GM12864 (cell line): ENCODE data around the gene MBTPS1.

Experiments
- DNase-seq: peaks from one replicate; pipeline ENCODE4 v3.0.0-alpha.2; 2011; ENCODE audit warnings: low read depth
- H3K4me3 ChIP-seq: 2 replicates; pipeline ENCODE4 v1.5.1; 2011; ENCODE audit warnings: mild to moderate bottlenecking, low read depth, low read length, control low read depth
- CTCF ChIP-seq: IDR thresholded peaks from 2 replicates; pipeline ENCODE4 v1.5.1; 2011; ENCODE audit warnings: low read depth, mild to moderate bottlenecking, moderate library complexity, low read length, control low read depth, inconsistent platforms; ENCODE audit errors: missing control alignments

MBTPS1 gene

GRCh38 chr16:84084570-84085270, 32.0 kb downstream of the MBTPS1 start:
- peak; percentile 60 for DNase-seq
- TF ChIP-seq CTCF: peak; percentile 93
- H3K4me3 ChIP-seq: no peak overlapping the region

GRCh38 chr16:84082835-84083569, 33.7 kb downstream of the MBTPS1 start:
- TF ChIP-seq CTCF: no peak
- no peak overlapping the region for H3K4me3 ChIP-seq
- no peak for DNase-seq

- H3K4me3 ChIP-seq: no peak overlapping the region
- no peak for DNase-seq
- TF ChIP-seq CTCF: no peak
These were observed 34.6 kb downstream of the MBTPS1 start for GRCh38 chr16:84082110-84082509.

GRCh38 chr16:84081446-84081989, 35.2 kb downstream of the MBTPS1 start:
- no peak for TF ChIP-seq CTCF
- no peak for DNase-seq
- no peak overlapping the region for H3K4me3 ChIP-seq

- DNase-seq: no peak
- TF ChIP-seq CTCF: no peak
- H3K4me3 ChIP-seq: no peak overlapping the region
These were observed 35.9 kb downstream of the MBTPS1 start for GRCh38 chr16:84080813-84081212.

- no peak for TF ChIP-seq CTCF
- DNase-seq: no peak
These were observed 36.4 kb downstream of the MBTPS1 start for GRCh38 chr16:84080378-84080777.

More at GRCh38 chr16:84080378-84080777, 36.4 kb downstream of the MBTPS1 start:
- no peak overlapping the region for H3K4me3 ChIP-seq
